CD14-positive monocyte (primary cell): Measurements from ENCODE around the gene LEMD1. TPM values are rescaled to one million over a fixed set of nuclear protein-coding genes. Genes with fewer than 3 reads are reported as not detected.
"Not testable (repeated sequence)": the region's sequence is repeated elsewhere in the genome, so short reads cannot be mapped to it uniquely, and the experiment has no call there.

Experiments
- DNase-seq, 3 donors: peaks; one replicate each; pipeline ENCODE4 v3.0.0-alpha.2; 2011 to 2022
- H2AFZ ChIP-seq: 2 replicates; pipeline ENCODE4 v1.6.0; 2012; ENCODE audit warnings: mild to moderate bottlenecking, low read depth, low read length, inconsistent platforms; ENCODE audit not compliant: insufficient read depth, poor library complexity, severe bottlenecking
- H3K27ac ChIP-seq, 2 donors: 1 replicate in 1 of 2; 2 replicates in 1 of 2; pipeline ENCODE4 v1.5.1; 2012 to 2013; ENCODE audit warnings: low read length in 2 of 2, control low read depth in 1 of 2, inconsistent platforms in 1 of 2, low read depth in 1 of 2, mild to moderate bottlenecking in 1 of 2
- H3K27me3 ChIP-seq, 2 donors: one replicate each; pipeline versions ENCODE4 v1.6.0 to v1.6.1; 2011 to 2013; ENCODE audit warnings: low read length in 2 of 2; ENCODE audit not compliant: control insufficient read depth in 2 of 2, insufficient read depth in 2 of 2
- H3K36me3 ChIP-seq, 2 donors: replicated peaks in 1 of 2; 1 replicate in 1 of 2; 2 replicates in 1 of 2; pipeline versions ENCODE4 v1.5.1 to v1.6.1; 2012 to 2013; ENCODE audit warnings: low read length in 2 of 2, control low read depth in 1 of 2, inconsistent platforms in 1 of 2, mild to moderate bottlenecking in 1 of 2; ENCODE audit not compliant: insufficient read depth in 2 of 2, control insufficient read depth in 1 of 2
- H3K4me1 ChIP-seq, 2 donors: 1 replicate in 1 of 2; 2 replicates in 1 of 2; pipeline versions ENCODE4 v1.5.1 to v1.6.1; 2012 to 2013; ENCODE audit warnings: low read length in 2 of 2, control low read depth in 1 of 2, inconsistent platforms in 1 of 2, mild to moderate bottlenecking in 1 of 2, moderate library complexity in 1 of 2; ENCODE audit not compliant: insufficient read depth in 2 of 2, control insufficient read depth in 1 of 2
- H3K4me2 ChIP-seq: replicated peaks from 2 replicates; pipeline ENCODE3; 2012; ENCODE audit warnings: low read length, moderate library complexity, mild to moderate bottlenecking; ENCODE audit not compliant: poor library complexity, severe bottlenecking; ENCODE audit errors: extremely low read depth
- H3K4me3 ChIP-seq, 3 experiments: fragments of 200-600 bp in 1 of 3; sonication (generic) in 1 of 3; replicated peaks in 1 of 3; 1 replicate in 2 of 3; 2 replicates in 1 of 3; pipeline ENCODE4 v1.5.1; 2011 to 2013; ENCODE audit warnings: low read length in 3 of 3, mild to moderate bottlenecking in 3 of 3, control low read depth in 2 of 3, low read depth in 2 of 3, inconsistent platforms in 1 of 3, moderate library complexity in 1 of 3
- H3K79me2 ChIP-seq: 2 replicates; pipeline ENCODE4 v1.6.0; 2012; ENCODE audit warnings: mild to moderate bottlenecking, control low read depth, inconsistent platforms, low read length, moderate library complexity; ENCODE audit not compliant: insufficient read depth
- H3K9ac ChIP-seq: 2 replicates; pipeline ENCODE4 v1.6.0; 2017; ENCODE audit warnings: low read length, mild to moderate bottlenecking; ENCODE audit not compliant: insufficient read depth, poor library complexity, severe bottlenecking
- H3K9me3 ChIP-seq, 2 donors: replicated peaks in 1 of 2; 1 replicate in 1 of 2; 2 replicates in 1 of 2; pipeline versions ENCODE4 v1.5.1 to v1.6.1; 2012 to 2013; ENCODE audit warnings: low read length in 2 of 2, control low read depth in 1 of 2; ENCODE audit not compliant: control insufficient read depth in 1 of 2, insufficient read depth in 1 of 2
- H4K20me1 ChIP-seq: 2 replicates; pipeline ENCODE4 v1.6.0; 2012; ENCODE audit warnings: mild to moderate bottlenecking, low read length, control low read depth, moderate library complexity; ENCODE audit not compliant: insufficient read depth
- H3K27ac Mint-ChIP-seq, 7 donors: one replicate each; pipeline ENCODE4 v1.8.0; 2020; ENCODE audit warnings: mild to moderate bottlenecking in 7 of 7, mixed read lengths in 7 of 7, moderate library complexity in 6 of 7, inconsistent platforms in 2 of 7
- H3K27me3 Mint-ChIP-seq, 3 donors: one replicate each; pipeline ENCODE4 v1.8.0; 2021 to 2022; ENCODE audit warnings: low read depth in 3 of 3, mild to moderate bottlenecking in 3 of 3, mixed read lengths in 3 of 3, moderate library complexity in 3 of 3, inconsistent platforms in 1 of 3
- H3K36me3 Mint-ChIP-seq, 2 donors: one replicate each; pipeline ENCODE4 v1.8.0; 2020; ENCODE audit warnings: mixed read lengths in 2 of 2, inconsistent platforms in 1 of 2, mild to moderate bottlenecking in 1 of 2
- H3K4me1 Mint-ChIP-seq: one replicate; pipeline ENCODE4 v1.8.0; 2020; ENCODE audit warnings: mild to moderate bottlenecking, mixed read lengths
- H3K4me3 Mint-ChIP-seq, 2 donors: one replicate each; pipeline ENCODE4 v1.8.0; 2020; ENCODE audit warnings: mild to moderate bottlenecking in 2 of 2, mixed read lengths in 2 of 2, moderate library complexity in 1 of 2
- H3K9me3 Mint-ChIP-seq, 7 donors: one replicate each; pipeline ENCODE4 v1.8.0; 2020 to 2022; ENCODE audit warnings: mixed read lengths in 7 of 7, mild to moderate bottlenecking in 6 of 7, moderate library complexity in 6 of 7, inconsistent platforms in 2 of 7
- CTCF ChIP-seq: fragments of 200-600 bp; IDR thresholded peaks from one replicate; pipeline ENCODE4 v1.8.0; 2022; ENCODE audit warnings: antibody characterized with exemption, mild to moderate bottlenecking
- WGBS: methylation state at CpG from one replicate; pipeline ENCODE4 v1.1.5; 2013; ENCODE audit warnings: missing lambda C conversion rate; ENCODE audit not compliant: insufficient coverage; 5-methylcytosine and 5-hydroxymethylcytosine counted together
- intact Hi-C, 2 donors: fragments of 100-400 bp; cut with micrococcal nuclease; formaldehyde crosslinking; loops; one replicate each; pipeline versions ENCODE4 v1.15.0 to v1.15.1; 2023
- polyA plus RNA-seq, 3 donors: library from polyadenylated mRNA; depleted of rRNA in 1 of 3; unstranded in 2 of 3; stranded (reverse) in 1 of 3; fragments of 300-500 nt in 2 of 3; fragments of >200 nt in 1 of 3; fragmentation: Illumina TruSeq in 2 of 3; gene quantifications; 1 replicate in 2 of 3; 2 replicates in 1 of 3; pipeline ENCODE4 v1.2.3, GENCODE V29; 2012 to 2021

The LEMD1 gene
- polyA plus RNA-seq, 3 donors: not detected

GRCh38 chr1:205435578-205436573 is 14.0 kb upstream of the LEMD1 start:
- no peaks in the 10 kb centered on the region for H3K9me3 ChIP-seq
- intact Hi-C loops: no loop called here
- Mint-ChIP-seq H3K27ac (no peak overlapping the region), H3K4me1 (peaks cover 35% of the 10 kb centered on the region), H3K27me3 (peaks cover 4 to 34% (median 29%) of the 10 kb centered on the region in 3 donors), H3K9me3 (no peaks in the 10 kb centered on the region), H3K4me3 (peak overlapping the region in 1 of 2 donors; percentile 30), H3K36me3 (no peaks in the 10 kb centered on the region)
- no peak overlapping the region for H2AFZ ChIP-seq
- H3K27me3 ChIP-seq: no peaks in the 10 kb centered on the region
- TF ChIP-seq CTCF: no peak
- H3K36me3 ChIP-seq: no peaks in the 10 kb centered on the region
- no peaks in the 10 kb centered on the region for H3K79me2 ChIP-seq
- WGBS: 77% methylated on average over 6 of the region's 11 CpGs
- H3K4me3 ChIP-seq: no peak overlapping the region
- no peak overlapping the region for H3K9ac ChIP-seq
- H3K4me1 ChIP-seq: peaks cover 19 to 32% of the 10 kb centered on the region in 2 donors
- H4K20me1 ChIP-seq: no peaks in the 10 kb centered on the region
- H3K4me2 ChIP-seq: no peak overlapping the region
- no peak for DNase-seq
- H3K27ac ChIP-seq: no peak overlapping the region

- Mint-ChIP-seq H3K4me1 (peaks cover 33% of the 10 kb centered on the region), H3K9me3 (peaks cover 0 to 2% (median 0%) of the 10 kb centered on the region in 7 donors), H3K27ac (no peak overlapping the region), H3K27me3 (peaks cover 4 to 32% (median 29%) of the 10 kb centered on the region in 3 donors), H3K4me3 (no peak overlapping the region), H3K36me3 (no peaks in the 10 kb centered on the region)
- H3K27ac ChIP-seq: no peak overlapping the region
- H3K79me2 ChIP-seq: no peaks in the 10 kb centered on the region
- no peak overlapping the region for H2AFZ ChIP-seq
- no peak overlapping the region for H3K9ac ChIP-seq
- H3K4me2 ChIP-seq: no peak overlapping the region
- H3K9me3 ChIP-seq: no peaks in the 10 kb centered on the region
- H3K36me3 ChIP-seq: no peaks in the 10 kb centered on the region
- 91% methylated on average over 5 of the region's 6 CpGs for WGBS
- H4K20me1 ChIP-seq: no peaks in the 10 kb centered on the region
- H3K4me3 ChIP-seq: no peak overlapping the region
- intact Hi-C loops: no loop called here
- peaks cover 14 to 31% of the 10 kb centered on the region in 2 donors for H3K4me1 ChIP-seq
- no peaks in the 10 kb centered on the region for H3K27me3 ChIP-seq
- no peak for TF ChIP-seq CTCF
- no peak for DNase-seq
Measured at GRCh38 chr1:205434738-205435137, 12.9 kb upstream of the LEMD1 start.

GRCh38 chr1:205432692-205433091 is 10.8 kb upstream of the LEMD1 start:
- no CpG with 5 or more reads among the region's 1 CpG for WGBS
- H3K4me3 Mint-ChIP-seq, H3K9me3 Mint-ChIP-seq: not testable (repeated sequence)

More at GRCh38 chr1:205432692-205433091, 10.8 kb upstream of the LEMD1 start:
- DNase-seq, H3K79me2 ChIP-seq, H2AFZ ChIP-seq, H3K9ac ChIP-seq, H3K4me3 ChIP-seq, H3K27ac ChIP-seq, H3K9me3 ChIP-seq, H3K27me3 ChIP-seq, H3K27ac Mint-ChIP-seq, H3K36me3 Mint-ChIP-seq, H3K4me2 ChIP-seq, H4K20me1 ChIP-seq, intact Hi-C loops, H3K36me3 ChIP-seq: not testable (repeated sequence)
- Mint-ChIP-seq H3K4me1 (peaks cover 27% of the 10 kb centered on the region), H3K27me3 (peaks cover 6 to 32% (median 25%) of the 10 kb centered on the region in 3 donors)
- H3K4me1 ChIP-seq: peaks cover 14 to 31% of the 10 kb centered on the region in 2 donors
